Sigmoid colon (tissue), 7 donors: ENCODE results near the gene FMNL2. TPM values are rescaled to one million over a fixed set of nuclear protein-coding genes. Genes with fewer than 3 reads are reported as not detected.

Experiments
- DNase-seq: peaks from one replicate; pipeline ENCODE4 v3.0.0-alpha.2; 2019
- H3K27ac ChIP-seq, 4 donors: fragments of 200-600 bp; sonication (generic); one replicate each; pipeline ENCODE4 v1.5.1; 2016 to 2019; ENCODE audit warnings: mild to moderate bottlenecking in 1 of 4
- H3K27me3 ChIP-seq, 3 donors: fragments of 200-600 bp; sonication (generic); one replicate each; pipeline ENCODE4 v1.5.1; 2019; ENCODE audit warnings: mild to moderate bottlenecking in 1 of 3
- H3K36me3 ChIP-seq, 4 donors: fragments of 200-600 bp; sonication (generic); one replicate each; pipeline ENCODE4 v1.5.1; 2016 to 2019
- H3K4me1 ChIP-seq, 4 donors: fragments of 200-600 bp; sonication (generic); one replicate each; pipeline ENCODE4 v1.5.1; 2017 to 2019
- H3K4me3 ChIP-seq, 4 donors: fragments of 200-600 bp; sonication (generic); one replicate each; pipeline ENCODE4 v1.5.1; 2017 to 2019; ENCODE audit warnings: mild to moderate bottlenecking in 2 of 4, moderate library complexity in 1 of 4
- H3K9me3 ChIP-seq, 4 donors: fragments of 200-600 bp in 3 of 4; sonication (generic) in 3 of 4; one replicate each; pipeline versions ENCODE4 v1.5.1 to v1.6.1; 2013 to 2019
- CTCF ChIP-seq, 4 experiments: fragments of 450-650 bp in 3 of 4; fragments of 200-600 bp in 1 of 4; IDR thresholded peaks; one replicate each; pipeline ENCODE4 v1.5.1; 2016 to 2019; ENCODE audit warnings: antibody characterized with exemption in 4 of 4, mild to moderate bottlenecking in 3 of 4, moderate library complexity in 2 of 4
- EP300 ChIP-seq, 4 donors: sonication (generic); formaldehyde crosslinking; IDR thresholded peaks; one replicate each; pipeline ENCODE4 v1.6.1; 2017; ENCODE audit warnings: antibody characterized with exemption in 4 of 4
- POLR2A ChIP-seq, 2 donors: fragments of 450-650 bp; IDR thresholded peaks; one replicate each; pipeline ENCODE4 v1.6.1; 2016; ENCODE audit warnings: antibody characterized with exemption in 2 of 2, mild to moderate bottlenecking in 2 of 2, moderate library complexity in 2 of 2
- POLR2AphosphoS5 ChIP-seq, 4 donors: sonication (generic); formaldehyde crosslinking; IDR thresholded peaks; one replicate each; pipeline ENCODE4 v1.6.1; 2017; ENCODE audit warnings: antibody characterized with exemption in 4 of 4
- WGBS, 2 donors: extraction: QIAGEN DNeasy Blood & Tissue Kit; methylation state at CpG; one replicate each; pipeline ENCODE4 v1.1.7; 2013; 5-methylcytosine and 5-hydroxymethylcytosine counted together
- intact Hi-C: fragments of 100-400 bp; cut with DNase I; formaldehyde crosslinking; loops from one replicate; pipeline ENCODE4 v1.15.1; 2023
- polyA plus RNA-seq, 3 donors: library from polyadenylated mRNA; stranded (reverse); fragments of 200-250 nt; gene quantifications; one replicate each; pipeline ENCODE4 v1.2.3, GENCODE V29; 2013
- total RNA-seq, 4 donors: library from RNA; depleted of rRNA; stranded (reverse); fragments of >200 nt; gene quantifications; one replicate each; pipeline ENCODE4 v1.1.0, GENCODE V29; 2016
- donor health status: healthy with polysubstance abuse.
- donor health status: Bipolar disorder and iron deficiency.
- donor health status: healthy.

The FMNL2 gene
- total and polyA plus RNA-seq, 7 donors, result 9.4 to 30.5 (median 17.8) TPM

DNA sequence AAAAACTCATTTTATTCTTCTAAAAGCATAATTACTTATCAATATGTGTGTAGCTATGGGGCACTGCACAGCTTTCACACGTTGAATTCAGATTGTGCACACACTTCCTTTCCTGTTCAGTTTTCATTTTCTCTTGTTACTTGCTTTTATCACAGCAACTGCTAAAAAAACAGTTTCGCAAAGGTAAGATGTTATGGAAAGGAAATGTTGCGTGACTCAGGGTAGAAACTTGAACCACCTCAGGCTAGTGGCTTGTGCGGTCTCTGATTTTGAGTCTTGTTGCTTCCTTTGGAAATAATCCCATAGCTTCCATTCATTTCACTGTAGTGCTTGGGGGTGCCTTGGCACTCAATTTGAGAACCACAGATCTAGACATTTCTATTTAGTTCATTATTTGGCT, 171.9 kb downstream of the FMNL2 start:
- peaks cover 0 to 10% (median 0%) of the 10 kb centered on the region in 4 donors for H3K4me1 ChIP-seq
- no peak overlapping the region for H3K4me3 ChIP-seq
- intact Hi-C loops, result no loop called here
- no peaks in the 10 kb centered on the region for H3K36me3 ChIP-seq
- no peaks in the 10 kb centered on the region for H3K27me3 ChIP-seq
- H3K27ac ChIP-seq, result no peak overlapping the region
- WGBS, 2 donors, result 85 to 93% methylated on average over 4 of the region's 4 CpGs
- no peak for TF ChIP-seq CTCF (IDR thresholded peaks at IDR 0.05)
- no peak for TF ChIP-seq EP300 (IDR thresholded peaks at IDR 0.05)
- no peak for TF ChIP-seq POLR2A (IDR thresholded peaks at IDR 0.05)
- no peak for TF ChIP-seq POLR2AphosphoS5 (IDR thresholded peaks at IDR 0.05)
- H3K9me3 ChIP-seq, result no peaks in the 10 kb centered on the region
- DNase-seq, result no peak

GRCh38 chr2:152507907-152508306, 172.9 kb downstream of the FMNL2 start:
- Histone ChIP-seq H3K27me3 (no peaks in the 10 kb centered on the region), H3K36me3 (no peaks in the 10 kb centered on the region), H3K4me1 (peaks cover 0 to 10% (median 0%) of the 10 kb centered on the region in 4 donors), H3K4me3 (no peak overlapping the region), H3K27ac (no peak overlapping the region), H3K9me3 (no peaks in the 10 kb centered on the region)
- intact Hi-C loops, result no loop called here
- TF ChIP-seq POLR2AphosphoS5 (IDR thresholded peaks at IDR 0.05) (no peak), POLR2A (IDR thresholded peaks at IDR 0.05) (no peak), CTCF (IDR thresholded peaks at IDR 0.05) (no peak), EP300 (IDR thresholded peaks at IDR 0.05) (no peak)
- no peak for DNase-seq
- 77 to 86% methylated on average over 6 of the region's 6 CpGs for WGBS, 2 donors

GRCh38 chr2:152508446-152508845, 173.5 kb downstream of the FMNL2 start:
- TF ChIP-seq CTCF (IDR thresholded peaks at IDR 0.05) (no peak), EP300 (IDR thresholded peaks at IDR 0.05) (no peak), POLR2AphosphoS5 (IDR thresholded peaks at IDR 0.05) (no peak), POLR2A (IDR thresholded peaks at IDR 0.05) (no peak)
- Histone ChIP-seq H3K27ac (no peak overlapping the region), H3K36me3 (no peaks in the 10 kb centered on the region), H3K27me3 (no peaks in the 10 kb centered on the region), H3K9me3 (no peaks in the 10 kb centered on the region), H3K4me1 (peaks cover 0 to 12% (median under 1%) of the 10 kb centered on the region in 4 donors), H3K4me3 (no peak overlapping the region)
- DNase-seq, result no peak
- intact Hi-C loops, result no loop called here
- 76 to 83% methylated on average over 4 of the region's 4 CpGs for WGBS, 2 donors

DNA sequence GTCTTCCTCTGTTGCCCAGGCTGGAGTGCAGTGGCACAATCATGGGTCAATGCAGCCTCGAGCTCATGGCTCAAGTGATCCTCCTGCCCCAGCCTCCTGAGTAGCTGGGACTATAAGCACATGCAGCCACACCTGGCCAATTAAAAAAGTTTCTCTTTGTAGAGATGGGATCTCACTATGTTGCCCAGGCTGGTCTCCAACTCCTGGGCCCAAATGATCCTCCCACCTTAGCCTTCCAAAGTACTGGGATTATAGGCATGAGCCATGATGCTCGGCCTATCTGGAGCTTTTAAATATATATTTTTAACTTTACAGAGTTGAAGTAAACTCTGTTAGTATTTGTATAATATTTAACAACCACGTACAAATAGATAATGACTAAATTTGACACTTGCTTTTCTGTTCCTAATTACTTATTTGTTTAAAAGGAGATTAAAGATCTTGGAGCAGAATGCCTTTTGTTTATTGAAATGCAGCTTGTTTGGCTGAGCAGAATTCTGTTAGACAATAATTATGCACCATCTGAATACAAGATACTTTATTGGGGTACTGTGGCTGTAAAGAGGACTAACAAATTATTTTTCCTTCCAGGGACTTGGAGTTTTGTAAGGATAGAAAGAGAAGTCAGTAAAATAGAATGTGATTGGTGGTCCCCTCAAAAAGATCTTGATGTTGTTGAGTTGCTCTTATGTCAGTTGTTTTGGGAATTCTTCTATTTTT, 175.0 kb downstream of the FMNL2 start:
- DNase-seq, result no peak
- Histone ChIP-seq H3K27me3 (no peaks in the 10 kb centered on the region), H3K36me3 (no peaks in the 10 kb centered on the region), H3K27ac (no peak overlapping the region), H3K4me1 (peaks cover 0 to 13% (median 4%) of the 10 kb centered on the region in 4 donors), H3K4me3 (no peak overlapping the region), H3K9me3 (no peaks in the 10 kb centered on the region)
- intact Hi-C loops, result no loop called here
- TF ChIP-seq POLR2A (IDR thresholded peaks at IDR 0.05) (no peak), POLR2AphosphoS5 (IDR thresholded peaks at IDR 0.05) (no peak), CTCF (IDR thresholded peaks at IDR 0.05) (no peak), EP300 (IDR thresholded peaks at IDR 0.05) (no peak)
- 73 to 92% methylated on average over 3 of the region's 3 CpGs for WGBS, 2 donors

GRCh38 chr2:152510621-152511020, 175.6 kb downstream of the FMNL2 start:
- no peaks in the 10 kb centered on the region for H3K36me3 ChIP-seq
- no peaks in the 10 kb centered on the region for H3K27me3 ChIP-seq
- H3K9me3 ChIP-seq, result no peaks in the 10 kb centered on the region
- no peak for TF ChIP-seq POLR2A (IDR thresholded peaks at IDR 0.05)
- TF ChIP-seq CTCF (IDR thresholded peaks at IDR 0.05), result no peak
- TF ChIP-seq EP300 (IDR thresholded peaks at IDR 0.05), result no peak
- no peak for TF ChIP-seq POLR2AphosphoS5 (IDR thresholded peaks at IDR 0.05)
- 86 to 87% methylated on average over 5 of the region's 5 CpGs for WGBS, 2 donors
- no peak overlapping the region for H3K4me3 ChIP-seq
- peaks cover 0 to 8% (median 4%) of the 10 kb centered on the region in 4 donors for H3K4me1 ChIP-seq
- H3K27ac ChIP-seq, result no peak overlapping the region
- intact Hi-C loops, result no loop called here
- no peak for DNase-seq
